Ishikawa (cell line): ENCODE results near the gene CFHR4.

Source experiments
- EP300 ChIP-seq: IDR thresholded peaks from 2 replicates; pipeline ENCODE4 v1.6.1; 2012; ENCODE audit warnings: borderline replicate concordance
- RAD21 ChIP-seq: IDR thresholded peaks from 2 replicates; pipeline ENCODE4 v1.6.1; 2012; ENCODE audit warnings: low read depth
- TAF1 ChIP-seq: IDR thresholded peaks from 2 replicates; pipeline ENCODE4 v1.6.1; 2012; ENCODE audit warnings: low read depth, mild to moderate bottlenecking
- TCF12 ChIP-seq: IDR thresholded peaks from 2 replicates; pipeline ENCODE4 v1.6.1; 2012; ENCODE audit warnings: low read depth
- YY1 ChIP-seq: IDR thresholded peaks from 2 replicates; pipeline ENCODE4 v1.6.1; 2012; ENCODE audit warnings: low read depth
- TF ChIP-seq, protein P1 (sequence below): IDR thresholded peaks from 2 replicates; pipeline ENCODE4 v1.6.1; 2012; ENCODE audit warnings: low read depth, mild to moderate bottlenecking

- no peak for TF ChIP-seq YY1
- TF ChIP-seq, protein P1, sequence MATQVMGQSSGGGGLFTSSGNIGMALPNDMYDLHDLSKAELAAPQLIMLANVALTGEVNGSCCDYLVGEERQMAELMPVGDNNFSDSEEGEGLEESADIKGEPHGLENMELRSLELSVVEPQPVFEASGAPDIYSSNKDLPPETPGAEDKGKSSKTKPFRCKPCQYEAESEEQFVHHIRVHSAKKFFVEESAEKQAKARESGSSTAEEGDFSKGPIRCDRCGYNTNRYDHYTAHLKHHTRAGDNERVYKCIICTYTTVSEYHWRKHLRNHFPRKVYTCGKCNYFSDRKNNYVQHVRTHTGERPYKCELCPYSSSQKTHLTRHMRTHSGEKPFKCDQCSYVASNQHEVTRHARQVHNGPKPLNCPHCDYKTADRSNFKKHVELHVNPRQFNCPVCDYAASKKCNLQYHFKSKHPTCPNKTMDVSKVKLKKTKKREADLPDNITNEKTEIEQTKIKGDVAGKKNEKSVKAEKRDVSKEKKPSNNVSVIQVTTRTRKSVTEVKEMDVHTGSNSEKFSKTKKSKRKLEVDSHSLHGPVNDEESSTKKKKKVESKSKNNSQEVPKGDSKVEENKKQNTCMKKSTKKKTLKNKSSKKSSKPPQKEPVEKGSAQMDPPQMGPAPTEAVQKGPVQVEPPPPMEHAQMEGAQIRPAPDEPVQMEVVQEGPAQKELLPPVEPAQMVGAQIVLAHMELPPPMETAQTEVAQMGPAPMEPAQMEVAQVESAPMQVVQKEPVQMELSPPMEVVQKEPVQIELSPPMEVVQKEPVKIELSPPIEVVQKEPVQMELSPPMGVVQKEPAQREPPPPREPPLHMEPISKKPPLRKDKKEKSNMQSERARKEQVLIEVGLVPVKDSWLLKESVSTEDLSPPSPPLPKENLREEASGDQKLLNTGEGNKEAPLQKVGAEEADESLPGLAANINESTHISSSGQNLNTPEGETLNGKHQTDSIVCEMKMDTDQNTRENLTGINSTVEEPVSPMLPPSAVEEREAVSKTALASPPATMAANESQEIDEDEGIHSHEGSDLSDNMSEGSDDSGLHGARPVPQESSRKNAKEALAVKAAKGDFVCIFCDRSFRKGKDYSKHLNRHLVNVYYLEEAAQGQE = no peak
- no peak for TF ChIP-seq EP300
- no peak for TF ChIP-seq TAF1
- no peak for TF ChIP-seq RAD21
- no peak for TF ChIP-seq TCF12
Observed at GRCh38 chr1:196955926-196956325, 68.1 kb downstream of the CFHR4 start.
